HepG2 (cell line): ENCODE measurements around the gene FAM3C. TPM values are rescaled to one million over a fixed set of nuclear protein-coding genes. Genes with fewer than 3 reads are reported as not detected.

Experiments used
- ATAC-seq: fragments of 200-7000 bp; cut with Tn5 transposase; 3 replicates; pipeline ENCODE4 v1.9.1; 2020; ENCODE audit warnings: mild to moderate bottlenecking, moderate library complexity
- BruUV-seq: library from RNA; stranded (reverse); fragments of 400-500 nt; replicated peaks from 2 replicates; lab custom pipeline; 2021; lab: Mats Ljungman, UMichigan
- CTCF ChIA-PET: fragments of 300-600 bp; formaldehyde crosslinking; extraction: SDS; loops from one replicate; lab custom pipeline; 2021; ENCODE audit warnings: low total read pairs, inconsistent platforms, low intra/inter-chr PET ratio; lab: Yijun Ruan, JAX
- POLR2A ChIA-PET: fragments of 350-600 bp; sonication (Branson Sonifier 250); formaldehyde crosslinking; loops from one replicate; lab custom pipeline; 2020; ENCODE audit warnings: antibody characterized with exemption, inconsistent platforms; lab: Yijun Ruan, JAX
- DNase-seq: peaks from one replicate; pipeline ENCODE4 v3.0.0-alpha.2; 2015; ENCODE audit warnings: low spot score
- FAIRE-seq: peaks from 3 replicates; lab custom pipeline; 2011; peaks lifted over from hg19 to GRCh38; lab: Jason Lieb, UNC
- H2AFZ ChIP-seq: one replicate; pipeline ENCODE4 v1.6.1; 2011; ENCODE audit warnings: low read length, inconsistent platforms
- H3K27ac ChIP-seq: fragments of 300-600 bp; 3 replicates; pipeline ENCODE4 v1.8.0; 2011; ENCODE audit warnings: mixed run types, mild to moderate bottlenecking, mixed read lengths, low read length, inconsistent platforms; ENCODE audit not compliant: insufficient read depth; ENCODE audit errors: extremely low read length
- H3K27me3 ChIP-seq, 2 experiments: fragments of 200-600 bp in 1 of 2; 2 replicates in 1 of 2; 3 replicates in 1 of 2; pipeline versions ENCODE4 v1.6.0 to v1.8.0; 2011; ENCODE audit warnings: low read length in 2 of 2, mild to moderate bottlenecking in 2 of 2, moderate library complexity in 2 of 2, inconsistent platforms in 1 of 2; ENCODE audit not compliant: insufficient read depth in 2 of 2, control insufficient read depth in 1 of 2
- H3K36me3 ChIP-seq, 2 experiments: fragments of 200-600 bp in 1 of 2; replicated peaks in 1 of 2; 2 replicates in 1 of 2; 3 replicates in 1 of 2; pipeline versions ENCODE4 v1.5.1 to v1.8.0; 2011; ENCODE audit warnings: low read length in 2 of 2, inconsistent platforms in 1 of 2; ENCODE audit not compliant: insufficient read depth in 2 of 2, control insufficient read depth in 1 of 2
- H3K4me1 ChIP-seq: 2 replicates; pipeline ENCODE4 v1.5.1; 2012; ENCODE audit warnings: low read length, inconsistent platforms; ENCODE audit not compliant: insufficient read depth
- H3K4me2 ChIP-seq: 2 replicates; pipeline ENCODE4 v1.6.0; 2011; ENCODE audit warnings: low read depth, low read length, inconsistent platforms
- H3K4me3 ChIP-seq, 3 experiments: fragments of 200-600 bp in 1 of 3; sonication (generic), shearing (Covaris generic) in 1 of 3; replicated peaks in 1 of 3; 2 replicates each; pipeline ENCODE4 v1.5.1; 2011 to 2016; ENCODE audit warnings: low read length in 3 of 3, inconsistent platforms in 2 of 3, low read depth in 2 of 3, mild to moderate bottlenecking in 2 of 3, control low read depth in 1 of 3, mixed read lengths in 1 of 3; ENCODE audit not compliant: insufficient read depth in 1 of 3
- H3K79me2 ChIP-seq: one replicate; pipeline ENCODE4 v1.6.1; 2011; ENCODE audit warnings: low read length, inconsistent platforms; ENCODE audit not compliant: insufficient read depth
- H3K9ac ChIP-seq: 2 replicates; pipeline ENCODE4 v1.6.0; 2011; ENCODE audit warnings: mild to moderate bottlenecking, low read depth, low read length, inconsistent platforms; ENCODE audit not compliant: insufficient read depth
- H3K9me3 ChIP-seq: 2 replicates; pipeline ENCODE4 v1.5.1; 2012; ENCODE audit warnings: mild to moderate bottlenecking, low read length
- H4K20me1 ChIP-seq: 2 replicates; pipeline ENCODE4 v1.6.0; 2011; ENCODE audit warnings: inconsistent platforms, mild to moderate bottlenecking, low read length, moderate library complexity; ENCODE audit not compliant: insufficient read depth
- ATF7 ChIP-seq, 2 experiments: fragments of 450-650 bp in 1 of 2; sonication (generic) in 1 of 2; formaldehyde crosslinking in 1 of 2; IDR thresholded peaks; 2 replicates each; pipeline versions ENCODE4 v1.4.0 to v1.6.1; 2016 to 2020; ENCODE audit warnings: antibody characterized with exemption in 1 of 2, mild to moderate bottlenecking in 1 of 2, missing genetic modification reagents in 1 of 2
- MAFK ChIP-seq, 2 experiments: IDR thresholded peaks in 1 of 2; conservative IDR thresholded peaks in 1 of 2; 2 replicates each; pipeline ENCODE4 v1.6.1; 2011; ENCODE audit warnings: improper control_type of control experiment in 2 of 2, low read length in 2 of 2
- NCOA2 ChIP-seq: sonication (generic); formaldehyde crosslinking; IDR thresholded peaks from 2 replicates; pipeline ENCODE4 v1.8.0; 2022; ENCODE audit warnings: inconsistent platforms
- SMAD9 ChIP-seq: sonication (generic); formaldehyde crosslinking; IDR thresholded peaks from 2 replicates; pipeline ENCODE4 v1.5.1; 2020; ENCODE audit warnings: mild to moderate bottlenecking, missing genetic modification reagents
- WGBS: methylation state at CpG from one replicate; pipeline ENCODE4 v1.1.6; 2017; ENCODE audit warnings: low lambda C conversion rate; 5-methylcytosine and 5-hydroxymethylcytosine counted together
- in situ Hi-C: cut with HindIII; loops from 2 replicates; pipeline ENCODE4 v1.10.0; 2017; ENCODE audit warnings: low pct_unique_long_range_greater_than_20kb; ENCODE audit not compliant: extremely low pct_ligation_motif_present
- intact Hi-C: fragments of 100-400 bp; cut with micrococcal nuclease; formaldehyde crosslinking; loops from one replicate; pipeline ENCODE4 v1.10.0; 2022; ENCODE audit not compliant: unreplicated experiment
- polyA plus RNA-seq, 8 experiments: library from polyadenylated mRNA; depleted of rRNA in 3 of 8; stranded (reverse) in 7 of 8; unstranded in 1 of 8; fragments of >200 nt; fragmentation: Illumina TruSeq in 4 of 8; extraction: Trizol in 4 of 8; gene quantifications; 2 replicates each; pipeline versions ENCODE4 v1.2.1 to v1.2.3, GENCODE V29; 2011 to 2016; ENCODE audit warnings: low read depth in 4 of 8, missing spikeins in 1 of 8, mixed read lengths in 1 of 8; ENCODE audit not compliant: insufficient read depth in 1 of 8
- total RNA-seq, 5 experiments: library from RNA; depleted of rRNA; stranded (reverse); fragments of >200 nt; fragmentation: Illumina TruSeq; extraction: Trizol; gene quantifications; 2 replicates each; pipeline ENCODE4 v1.2.3, GENCODE V29; 2016; ENCODE audit warnings: low read depth in 1 of 5

Gene FAM3C
- total and polyA plus RNA-seq, 2 of the 13 experiments (the other 11 are each of a cell fraction or from before 2014, with no cell fraction given) = 14.6 to 16.0 TPM

DNA sequence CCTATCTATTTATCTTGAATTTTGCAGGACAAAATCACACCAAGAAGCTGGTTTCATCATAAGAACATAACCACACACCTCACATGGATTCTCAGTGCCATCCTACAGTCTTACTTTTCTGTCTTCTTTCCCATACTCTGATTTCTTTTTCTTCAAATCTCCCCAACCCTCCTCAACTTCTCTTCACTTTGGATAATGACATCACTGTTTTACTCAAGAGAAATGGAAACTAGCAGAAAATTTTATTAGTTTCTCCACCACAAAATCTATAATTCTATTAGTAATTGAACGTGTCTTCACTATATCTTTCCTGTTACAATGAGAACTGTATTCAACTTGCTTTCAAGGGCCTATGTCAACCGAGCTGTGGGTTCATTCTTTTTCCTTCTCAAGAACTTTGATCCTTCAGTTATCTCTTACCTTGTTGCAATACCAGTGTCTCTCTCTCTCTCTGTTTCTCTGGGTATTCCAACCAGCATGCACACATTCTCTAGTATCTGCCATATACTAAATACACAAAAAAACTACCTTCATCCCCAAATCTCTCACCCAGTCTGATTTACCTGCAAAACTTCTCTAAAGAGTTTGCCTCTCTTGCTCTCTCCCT is 35.4 kb upstream of the FAM3C start:
- Histone ChIP-seq H3K27me3 (no peaks in the 10 kb centered on the region), H3K36me3 (no peaks in the 10 kb centered on the region), H3K4me1 (no peaks in the 10 kb centered on the region), H3K4me2 (no peak overlapping the region), H3K9me3 (no peaks in the 10 kb centered on the region), H2AFZ (no peak overlapping the region), H3K27ac (no peak overlapping the region), H3K79me2 (no peaks in the 10 kb centered on the region), H3K4me3 (no peak overlapping the region), H3K9ac (no peak overlapping the region), H4K20me1 (no peaks in the 10 kb centered on the region)
- TF ChIP-seq ATF7 (IDR thresholded peaks at IDR 0.05) (peak; percentile 71), ATF7 (CRISPR knock-in tag; IDR thresholded peaks at IDR 0.05) (no peak), SMAD9 (CRISPR knock-in tag) (no peak)
- no TSS peak for BruUV-seq
- CTCF ChIA-PET = no interaction called here
- ATAC-seq (no peak), DNase-seq (no peak), FAIRE-seq (no peak)
- POLR2A ChIA-PET = no interaction called here
- intact Hi-C loops = no loop called here
- in situ Hi-C loops = no loop called here
- WGBS = 10% methylated on average over 2 of the region's 2 CpGs

GRCh38 chr7:121430558-121430957 is 34.5 kb upstream of the FAM3C start:
- no TSS peak for BruUV-seq
- intact Hi-C loops = no loop called here
- H3K27ac ChIP-seq = no peak overlapping the region
- H2AFZ ChIP-seq = no peak overlapping the region
- H3K9me3 ChIP-seq = no peaks in the 10 kb centered on the region
- POLR2A ChIA-PET = no interaction called here
- no peaks in the 10 kb centered on the region for H4K20me1 ChIP-seq
- ATAC-seq (no peak), FAIRE-seq (no peak), DNase-seq (no peak)
- no peak overlapping the region for H3K9ac ChIP-seq
- TF ChIP-seq MAFK (conservative IDR thresholded peaks at IDR 0.05 in 1 of 2, IDR thresholded peaks at IDR 0.05 in 1 of 2; ENCODE audit: low read length in 2 of 2) (0 out of 4 replicates have a peak, but pooled peaks of 1 of the 2 experiments have one; percentile 18), NCOA2 (CRISPR knock-in tag) (no peak)
- WGBS = 0% methylated on average over 1 of the region's 1 CpG
- H3K4me1 ChIP-seq = no peaks in the 10 kb centered on the region
- H3K4me3 ChIP-seq = no peak overlapping the region
- in situ Hi-C loops = no loop called here
- CTCF ChIA-PET = no interaction called here
- no peaks in the 10 kb centered on the region for H3K36me3 ChIP-seq
- no peaks in the 10 kb centered on the region for H3K27me3 ChIP-seq
- H3K4me2 ChIP-seq = no peak overlapping the region
- no peaks in the 10 kb centered on the region for H3K79me2 ChIP-seq
